NCI-H82 (cell line): ENCODE measurements around the gene FAM181B.

Experiments used
- DNase-seq: peaks from one replicate; lab custom pipeline; 2025; lab: John Stamatoyannopoulos, UW

The FAM181B gene

GRCh38 chr11:82733444-82734119 lies at the start of gene FAM181B:
FAM181B (minus strand) TSS chr11:82733864; CDS start chr11:82733729, 135 bp downstream.
- DNase-seq: peak; percentile 75

- DNase-seq: no peak
Measured at GRCh38 chr11:82782825-82783374, 49.2 kb upstream of the FAM181B start.

- no peak for DNase-seq
Measured at GRCh38 chr11:82778776-82779175, 45.1 kb upstream of the FAM181B start.

GRCh38 chr11:82776377-82776776 lies 42.7 kb upstream of the FAM181B start:
- DNase-seq: no peak

- DNase-seq: peak; percentile 36
Measured at GRCh38 chr11:82775736-82776346, 42.2 kb upstream of the FAM181B start.

- DNase-seq: no peak
Measured at GRCh38 chr11:82775218-82775617, 41.6 kb upstream of the FAM181B start.

- DNase-seq: no peak
Measured at GRCh38 chr11:82771781-82772180, 38.1 kb upstream of the FAM181B start.

- peak; percentile 1 for DNase-seq
Measured at GRCh38 chr11:82767123-82767522, 33.5 kb upstream of the FAM181B start.

- no peak for DNase-seq
Measured at GRCh38 chr11:82765466-82766034, 31.9 kb upstream of the FAM181B start.

- no peak for DNase-seq
Measured at GRCh38 chr11:82763167-82763566, 29.5 kb upstream of the FAM181B start.

- no peak for DNase-seq
Measured at GRCh38 chr11:82759649-82760048, 26.0 kb upstream of the FAM181B start.

- DNase-seq: no peak
Measured at GRCh38 chr11:82757660-82758357, 24.1 kb upstream of the FAM181B start.

- DNase-seq: no peak
Measured at GRCh38 chr11:82756765-82757639, 23.3 kb upstream of the FAM181B start.

GRCh38 chr11:82754410-82754809 lies 20.7 kb upstream of the FAM181B start:
- DNase-seq: no peak

- no peak for DNase-seq
Measured at GRCh38 chr11:82753921-82754320, 20.3 kb upstream of the FAM181B start.

GRCh38 chr11:82752801-82753200 lies 19.1 kb upstream of the FAM181B start:
- no peak for DNase-seq

- DNase-seq: peak; percentile 98
Measured at GRCh38 chr11:82750643-82751139, 17.0 kb upstream of the FAM181B start.

GRCh38 chr11:82747471-82747870 lies 13.8 kb upstream of the FAM181B start:
- no peak for DNase-seq

GRCh38 chr11:82738091-82738490 lies 4.4 kb upstream of the FAM181B start:
- peak; percentile 53 for DNase-seq

GRCh38 chr11:82734120-82734479 lies 436 bp upstream of the FAM181B start:
- DNase-seq: no peak

GRCh38 chr11:82732734-82733443 lies 775 bp downstream of the FAM181B start:
- DNase-seq: peak; percentile 20
